ENCODE measurements around the gene SCUBE1. TPM values are rescaled to one million over a fixed set of nuclear protein-coding genes. Genes with fewer than 3 reads are reported as not detected.

Gene SCUBE1
- total RNA-seq, 1 experiment from 2014 or later: 3.9 TPM

- no peak overlapping the region for H3K4me3 ChIP-seq (replicated peaks in 1 of 2; ENCODE audit: low read depth in 1 of 2, low read length in 2 of 2)
- H3K79me2 ChIP-seq (ENCODE audit: insufficient read depth, low read length): no peaks in the 10 kb centered on the region
- H4K20me1 ChIP-seq (ENCODE audit: insufficient read depth): no peaks in the 10 kb centered on the region
- intact Hi-C loops (cut with micrococcal nuclease): no loop called here
- BruUV-seq (replicated peaks): no TSS peak
- H3K9me2 ChIP-seq (ENCODE audit: insufficient read depth): no peaks in the 10 kb centered on the region
- TF ChIP-seq EGR1 (IDR thresholded peaks at IDR 0.05; ENCODE audit: low read depth) (no peak), CTCF (IDR thresholded peaks at IDR 0.05 in 2 of 3, conservative IDR thresholded peaks at IDR 0.05 in 1 of 3; ENCODE audit: borderline replicate concordance in 1 of 3, insufficient read depth in 1 of 3, low read depth in 2 of 3, low read length in 2 of 3) (no peak), CEBPB (IDR thresholded peaks at IDR 0.05; ENCODE audit: low read depth) (no peak), ATF3 (IDR thresholded peaks at IDR 0.05) (no peak), JUND (IDR thresholded peaks at IDR 0.05) (no peak)
- ChIA-PET CTCF (no interaction called here), RAD21 (ENCODE audit: low non-redundant PET in 1 of 2, low total read pairs in 2 of 2, uncharacterized antibody in 2 of 2, unreplicated experiment in 2 of 2) (no interaction called here), POLR2A (no interaction called here)
- H3K9me3 ChIP-seq (ENCODE audit: control insufficient read depth in 1 of 2, insufficient read depth in 1 of 2, low read depth in 1 of 2, low read length in 2 of 2): no peaks in the 10 kb centered on the region
- H2AFZ ChIP-seq (ENCODE audit: low read depth, low read length, poor library complexity, severe bottlenecking): no peak overlapping the region
- H3K4me1 ChIP-seq (ENCODE audit: control insufficient read depth in 1 of 2, insufficient read depth in 2 of 2, low read length in 2 of 2): no peaks in the 10 kb centered on the region
- no peak for DNase-seq (ENCODE audit: low read depth, low spot score)
- ATAC-seq: no peak
- H3K27me3 ChIP-seq (ENCODE audit: insufficient read depth, low read length): no peaks in the 10 kb centered on the region
- H3K27ac ChIP-seq (ENCODE audit: low read depth, low read length): no peak overlapping the region
- H3K9ac ChIP-seq (ENCODE audit: low read length): no peak overlapping the region
- H3K36me3 ChIP-seq (ENCODE audit: control insufficient read depth in 1 of 2, insufficient read depth in 2 of 2, low read length in 2 of 2): peaks cover 18 to 58% of the 10 kb centered on the region in 2 experiments
- no peak overlapping the region for H3K4me2 ChIP-seq (ENCODE audit: low read length)
Observed at GRCh38 chr22:43173976-43174720, 169.0 kb downstream of the SCUBE1 start.

- CTCF ChIA-PET: no interaction called here
- H3K9me3 ChIP-seq (ENCODE audit: control insufficient read depth in 1 of 2, insufficient read depth in 1 of 2, low read depth in 1 of 2, low read length in 2 of 2): no peaks in the 10 kb centered on the region
- no peaks in the 10 kb centered on the region for H3K9me2 ChIP-seq (ENCODE audit: insufficient read depth)
- no peak overlapping the region for H3K4me3 ChIP-seq (replicated peaks in 1 of 2; ENCODE audit: low read depth in 1 of 2, low read length in 2 of 2)
- no TSS peak for BruUV-seq (replicated peaks)
- DNase-seq (ENCODE audit: low read depth, low spot score): no peak
- intact Hi-C loops (cut with micrococcal nuclease): no loop called here
- H3K36me3 ChIP-seq (ENCODE audit: control insufficient read depth in 1 of 2, insufficient read depth in 2 of 2, low read length in 2 of 2): peaks cover 17 to 52% of the 10 kb centered on the region in 2 experiments
- no peaks in the 10 kb centered on the region for H3K27me3 ChIP-seq (ENCODE audit: insufficient read depth, low read length)
- no peaks in the 10 kb centered on the region for H3K79me2 ChIP-seq (ENCODE audit: insufficient read depth, low read length)
- H3K4me1 ChIP-seq (ENCODE audit: control insufficient read depth in 1 of 2, insufficient read depth in 2 of 2, low read length in 2 of 2): no peaks in the 10 kb centered on the region
- no peaks in the 10 kb centered on the region for H4K20me1 ChIP-seq (ENCODE audit: insufficient read depth)
- POLR2A ChIA-PET: no interaction called here
- H3K4me2 ChIP-seq (ENCODE audit: low read length): no peak overlapping the region
- RAD21 ChIA-PET (ENCODE audit: low non-redundant PET in 1 of 2, low total read pairs in 2 of 2, uncharacterized antibody in 2 of 2, unreplicated experiment in 2 of 2): no interaction called here
- H2AFZ ChIP-seq (ENCODE audit: low read depth, low read length, poor library complexity, severe bottlenecking): no peak overlapping the region
- no peak overlapping the region for H3K9ac ChIP-seq (ENCODE audit: low read length)
- ATAC-seq: no peak
- H3K27ac ChIP-seq (ENCODE audit: low read depth, low read length): no peak overlapping the region
- TF ChIP-seq CEBPB (IDR thresholded peaks at IDR 0.05; ENCODE audit: low read depth): no peak
- TF ChIP-seq CTCF (IDR thresholded peaks at IDR 0.05 in 2 of 3, conservative IDR thresholded peaks at IDR 0.05 in 1 of 3; ENCODE audit: borderline replicate concordance in 1 of 3, insufficient read depth in 1 of 3, low read depth in 2 of 3, low read length in 2 of 3): no peak
- no peak for TF ChIP-seq ZFX (IDR thresholded peaks at IDR 0.05)
- no peak for TF ChIP-seq MAX (IDR thresholded peaks at IDR 0.05)
- no peak for TF ChIP-seq SIN3A (IDR thresholded peaks at IDR 0.05; ENCODE audit: low read depth)
- no peak for TF ChIP-seq SRF (IDR thresholded peaks at IDR 0.05; ENCODE audit: low read depth)
- TF ChIP-seq SP1 (IDR thresholded peaks at IDR 0.05; ENCODE audit: low read depth): no peak
- no peak for TF ChIP-seq CBX3 (IDR thresholded peaks at IDR 0.05; ENCODE audit: low read depth)
- TF ChIP-seq ATF3 (IDR thresholded peaks at IDR 0.05): no peak
- no peak for TF ChIP-seq EZH2phosphoT487 (IDR thresholded peaks at IDR 0.05; ENCODE audit: borderline replicate concordance)
- TF ChIP-seq EGR1 (IDR thresholded peaks at IDR 0.05; ENCODE audit: low read depth): no peak
- no peak for TF ChIP-seq POLR2A (IDR thresholded peaks at IDR 0.05; ENCODE audit: borderline replicate concordance, extremely low read depth, insufficient read depth, insufficient read length)
Observed at GRCh38 chr22:43173566-43173965, 169.6 kb downstream of the SCUBE1 start.

Measured in HCT116 (cell line).